Fibroblast of lung (primary cell): ENCODE measurements around the gene LMX1A.

Experiments used
- EZH2 ChIP-seq: IDR thresholded peaks from 2 replicates; pipeline ENCODE4 v1.5.1; 2012; ENCODE audit warnings: low read length, control low read depth, mild to moderate bottlenecking; ENCODE audit errors: missing control alignments
- TF ChIP-seq, protein P1 (sequence below), 2 donors: IDR thresholded peaks in 1 of 2; conservative IDR thresholded peaks in 1 of 2; 1 replicate in 1 of 2; 2 replicates in 1 of 2; pipeline ENCODE4 v1.5.1; 2011 to 2012; ENCODE audit warnings: low read length in 2 of 2, control low read depth in 1 of 2, inconsistent platforms in 1 of 2, low read depth in 1 of 2, mild to moderate bottlenecking in 1 of 2

DNA sequence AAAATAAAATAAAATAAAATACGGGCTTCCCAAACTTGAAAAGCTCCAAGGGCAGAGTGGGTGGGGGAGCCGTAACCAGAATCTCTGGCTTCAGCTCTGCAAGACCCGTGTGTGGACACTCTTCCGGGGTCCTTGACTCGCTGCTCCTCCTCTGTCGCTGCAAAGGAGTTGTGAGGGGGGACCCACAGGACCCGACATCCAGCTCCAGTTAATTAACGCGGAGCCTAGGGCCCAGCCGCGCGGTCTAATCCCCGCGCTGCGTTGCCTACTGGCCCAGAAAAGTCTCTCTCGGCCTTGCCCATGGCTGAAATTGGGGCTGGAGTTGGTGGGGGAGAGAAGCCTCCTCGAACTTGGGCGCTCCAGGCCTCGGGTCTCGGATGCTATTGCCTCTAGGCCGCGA lies 1.8 kb downstream of the LMX1A start:
- TF ChIP-seq, protein P1, sequence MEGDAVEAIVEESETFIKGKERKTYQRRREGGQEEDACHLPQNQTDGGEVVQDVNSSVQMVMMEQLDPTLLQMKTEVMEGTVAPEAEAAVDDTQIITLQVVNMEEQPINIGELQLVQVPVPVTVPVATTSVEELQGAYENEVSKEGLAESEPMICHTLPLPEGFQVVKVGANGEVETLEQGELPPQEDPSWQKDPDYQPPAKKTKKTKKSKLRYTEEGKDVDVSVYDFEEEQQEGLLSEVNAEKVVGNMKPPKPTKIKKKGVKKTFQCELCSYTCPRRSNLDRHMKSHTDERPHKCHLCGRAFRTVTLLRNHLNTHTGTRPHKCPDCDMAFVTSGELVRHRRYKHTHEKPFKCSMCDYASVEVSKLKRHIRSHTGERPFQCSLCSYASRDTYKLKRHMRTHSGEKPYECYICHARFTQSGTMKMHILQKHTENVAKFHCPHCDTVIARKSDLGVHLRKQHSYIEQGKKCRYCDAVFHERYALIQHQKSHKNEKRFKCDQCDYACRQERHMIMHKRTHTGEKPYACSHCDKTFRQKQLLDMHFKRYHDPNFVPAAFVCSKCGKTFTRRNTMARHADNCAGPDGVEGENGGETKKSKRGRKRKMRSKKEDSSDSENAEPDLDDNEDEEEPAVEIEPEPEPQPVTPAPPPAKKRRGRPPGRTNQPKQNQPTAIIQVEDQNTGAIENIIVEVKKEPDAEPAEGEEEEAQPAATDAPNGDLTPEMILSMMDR (conservative IDR thresholded peaks at IDR 0.05 in 1 of 2, IDR thresholded peaks at IDR 0.05 in 1 of 2; ENCODE audit: low read depth in 1 of 2, low read length in 2 of 2) = no peak
- peak; percentile 12 for TF ChIP-seq EZH2
